ENCODE results near the gene ADAMTS9.

- TF ChIP-seq EP300 (IDR thresholded peaks at IDR 0.05) (no peak), CTCF (IDR thresholded peaks at IDR 0.05) (no peak), POLR2A (IDR thresholded peaks at IDR 0.05) (no peak)
Observed at GRCh38 chr3:64642327-64643151, 45.3 kb downstream of the ADAMTS9 start.

Measured in ovary (tissue), 3 donors.